Left lobe of liver (tissue), 2 donors: Measurements from ENCODE around the gene KPNA1. TPM values are rescaled to one million over a fixed set of nuclear protein-coding genes. Genes with fewer than 3 reads are reported as not detected.
"Not testable (repeated sequence)": the region's sequence is repeated elsewhere in the genome, so short reads cannot be mapped to it uniquely, and the experiment has no call there.

Source experiments
- ATAC-seq: fragments of 200-7000 bp; cut with Tn5 transposase; one replicate; pipeline ENCODE4 v1.9.1; 2020; ENCODE audit warnings: mild to moderate bottlenecking, moderate library complexity
- DNase-seq: peaks from one replicate; pipeline ENCODE4 v3.0.0-alpha.2; 2020; ENCODE audit warnings: low spot score
- total RNA-seq: library from RNA; stranded (reverse); gene quantifications from one replicate; pipeline ENCODE4 v1.2.1, GENCODE V29; 2021
- donor health status: DM: no; HTN: no; CAD: no; lungs with moderate emphysema.
- donor health status: DM: no; HTN: yes; CAD: no.

The KPNA1 gene
- total RNA-seq, 1 donor from 2014 or later, result 47.1 TPM

DNA sequence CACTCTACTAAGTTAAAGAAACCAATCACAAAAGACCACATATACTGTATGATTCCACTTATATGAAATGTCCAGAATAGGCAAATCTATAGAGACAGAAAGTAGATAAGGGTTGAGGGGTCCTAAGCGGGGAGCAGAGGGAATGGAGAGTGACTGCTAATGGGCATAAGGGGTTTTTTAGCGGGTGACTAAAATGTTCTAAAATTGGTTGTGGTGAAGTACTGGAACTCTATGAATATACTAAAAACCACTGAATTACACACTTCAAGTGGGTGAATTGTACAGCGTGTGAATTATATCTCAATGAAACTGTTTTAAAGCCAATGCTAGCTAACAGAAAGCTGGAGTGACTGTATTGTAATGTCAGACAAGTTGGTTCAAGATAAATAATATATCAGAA is 33.3 kb downstream of the KPNA1 start:
- no peak for ATAC-seq
- no peak for DNase-seq

DNA sequence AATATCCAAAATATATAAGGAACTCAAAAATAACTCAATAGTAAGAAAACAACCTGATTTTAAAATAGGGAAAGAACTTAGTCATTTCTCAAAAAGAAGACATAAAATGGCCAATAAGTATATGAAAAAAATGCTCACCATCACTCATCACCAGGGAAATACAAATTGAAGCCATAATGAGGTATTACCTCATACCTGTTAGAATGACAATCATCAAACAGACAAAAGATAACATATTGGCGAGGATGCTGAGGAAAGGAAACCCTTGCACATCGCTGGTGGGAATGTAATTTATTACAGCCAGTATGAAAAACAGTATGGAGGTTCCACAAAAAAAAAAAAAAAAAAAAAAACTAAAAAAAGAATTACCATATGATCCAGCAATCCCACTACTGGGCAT is 38.2 kb downstream of the KPNA1 start:
- no peak for ATAC-seq
- no peak for DNase-seq

DNA sequence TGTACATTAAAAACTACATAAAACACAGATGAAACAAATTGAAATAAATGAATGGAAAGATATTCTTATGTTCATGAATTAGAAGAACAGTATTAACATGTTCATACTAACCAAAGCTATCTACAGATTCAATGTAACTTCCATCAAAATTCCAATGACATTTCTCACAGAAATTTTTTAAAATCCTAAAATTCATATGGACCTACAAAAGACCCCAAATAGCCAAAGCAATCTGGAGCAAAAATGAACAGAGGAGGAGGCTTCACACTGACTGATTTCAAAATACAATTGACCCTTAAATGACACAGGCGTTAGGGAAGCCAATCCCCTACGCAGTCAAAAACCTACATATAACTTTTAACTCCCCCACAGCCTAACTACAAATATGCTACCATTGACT is 39.4 kb downstream of the KPNA1 start:
- DNase-seq, result no peak
- no peak for ATAC-seq

DNA sequence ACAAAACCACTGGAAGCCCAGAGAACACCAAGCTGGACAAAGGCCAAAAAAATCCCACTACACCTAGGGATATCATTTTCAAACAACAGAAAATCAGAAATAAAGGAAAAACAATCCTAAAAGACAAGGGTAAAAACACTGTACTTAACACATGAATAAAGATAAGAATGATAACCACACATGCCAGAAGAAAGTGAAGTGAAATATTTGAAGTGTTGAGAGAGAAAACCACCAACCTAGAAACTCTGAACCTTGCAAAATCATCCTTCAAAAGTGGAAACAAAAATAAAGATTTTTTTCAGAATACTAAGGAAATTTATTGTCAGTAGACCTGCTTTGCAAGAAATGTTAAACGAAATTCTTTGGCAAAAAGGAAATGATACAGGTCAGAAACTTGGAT is 45.1 kb downstream of the KPNA1 start:
- DNase-seq (no peak), ATAC-seq (no peak)

DNA sequence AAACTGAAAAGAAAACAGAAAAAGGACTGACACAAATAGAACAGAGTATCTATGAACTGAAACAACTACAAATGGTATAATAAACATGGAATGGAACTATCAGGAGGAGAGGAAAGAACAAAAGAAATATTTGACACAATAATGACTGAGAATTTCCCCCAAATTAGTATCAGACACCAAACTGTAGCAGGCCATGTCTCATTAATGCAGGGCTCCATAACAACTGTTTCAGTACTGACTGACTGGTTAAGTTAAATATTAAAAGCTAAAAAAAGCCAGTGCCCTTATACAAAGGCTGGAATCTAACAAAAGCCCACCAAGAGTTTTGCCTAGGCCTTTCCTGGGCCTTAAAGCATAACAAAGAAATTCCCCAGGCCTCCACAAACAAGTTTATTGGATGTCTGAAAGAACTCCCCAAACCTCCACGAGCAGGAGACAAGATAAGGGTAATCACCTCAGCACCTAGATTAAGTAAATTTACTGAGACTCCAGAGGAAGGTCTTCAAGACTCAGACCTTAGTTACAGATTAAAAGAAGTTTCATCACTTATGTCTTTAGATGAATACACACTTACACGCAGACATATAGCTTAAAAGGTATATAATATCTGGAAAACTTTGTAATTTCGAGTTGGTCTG is 45.7 kb downstream of the KPNA1 start:
- ATAC-seq (no peak), DNase-seq (no peak)

DNA sequence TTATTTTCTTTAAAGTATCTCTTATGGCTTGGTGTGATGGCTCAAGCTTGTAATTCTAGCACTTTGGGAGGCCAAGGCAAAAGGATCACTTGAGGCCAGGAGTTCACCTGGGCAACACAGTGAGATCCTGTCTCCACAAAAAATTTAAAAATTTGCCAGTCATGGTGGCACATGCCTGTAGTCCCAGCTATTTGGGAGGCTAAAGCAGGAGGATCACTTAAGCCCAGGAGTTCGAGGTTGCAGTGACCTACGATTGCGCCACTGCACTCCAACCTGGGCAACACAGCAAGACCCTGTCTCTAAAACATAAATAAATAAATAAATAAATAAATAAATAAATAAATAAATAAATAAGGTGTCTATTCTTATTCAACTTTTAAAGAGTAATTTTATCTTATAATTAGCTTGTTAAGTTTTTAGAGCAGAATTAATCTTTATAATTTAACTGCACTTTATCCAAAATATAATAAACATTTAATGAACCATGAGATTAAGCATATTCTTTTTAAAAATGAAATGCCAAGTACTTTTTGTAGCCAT is 48.0 kb downstream of the KPNA1 start:
- no peak for ATAC-seq
- no peak for DNase-seq

DNA sequence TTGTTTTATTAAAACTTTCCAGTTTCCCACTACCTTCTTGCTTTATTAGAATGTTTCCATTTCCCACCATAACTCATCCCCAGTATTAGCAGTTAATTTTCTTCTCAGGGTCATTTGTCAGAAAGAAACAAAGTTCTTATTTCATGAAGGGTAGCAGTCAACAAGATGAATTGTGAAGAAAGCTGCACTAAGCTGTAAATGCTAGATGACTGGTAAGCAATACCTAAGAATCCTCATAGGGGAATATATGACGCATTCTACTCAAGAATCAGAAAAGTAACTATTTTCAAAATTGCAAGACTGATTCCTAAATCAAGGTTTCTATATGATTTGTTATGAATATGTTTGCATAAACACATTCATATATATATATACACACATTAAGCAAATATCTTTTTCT is 50.1 kb downstream of the KPNA1 start:
- ATAC-seq, result no peak

DNA sequence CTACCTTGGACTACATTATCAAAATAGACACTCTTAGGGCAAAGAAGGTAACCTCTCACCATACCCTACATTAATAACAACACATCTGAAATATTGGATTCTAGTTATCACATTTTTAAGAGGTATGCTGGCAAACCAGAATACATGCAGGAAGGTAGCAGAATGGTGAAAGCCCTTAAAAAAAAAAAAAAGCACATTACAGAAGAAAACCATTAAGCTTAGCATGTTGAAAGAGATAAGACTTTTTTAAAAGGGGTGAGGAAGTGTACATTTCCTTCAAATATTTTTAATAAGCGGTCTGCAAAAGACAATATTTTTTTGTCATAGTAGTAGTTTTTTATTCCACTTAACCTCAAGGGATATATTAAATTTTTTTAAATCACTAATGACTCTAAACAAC is 52.3 kb downstream of the KPNA1 start:
- ATAC-seq (no peak), DNase-seq (no peak)

More for the DNA sequence above, 50.1 kb downstream of the KPNA1 start:
- DNase-seq, result no peak

DNA sequence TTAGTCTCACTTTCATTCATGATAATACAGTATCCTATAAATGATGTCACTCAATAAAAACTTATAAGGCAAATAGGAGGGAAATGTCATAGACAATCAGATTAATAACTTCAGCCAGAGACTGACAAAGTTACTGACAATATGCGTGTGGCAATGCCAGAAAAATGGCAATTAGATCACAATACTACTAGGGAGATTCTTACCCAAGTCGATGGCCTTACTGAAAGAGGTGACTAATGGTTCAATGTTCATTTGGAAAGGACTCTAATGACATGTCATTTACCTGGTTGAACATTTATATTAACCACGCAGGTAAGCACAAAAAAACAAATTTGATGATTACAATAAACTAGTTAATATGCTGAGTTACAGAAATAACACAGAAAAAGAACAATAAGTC is 52.9 kb downstream of the KPNA1 start:
- peak; percentile 84 for ATAC-seq

DNA sequence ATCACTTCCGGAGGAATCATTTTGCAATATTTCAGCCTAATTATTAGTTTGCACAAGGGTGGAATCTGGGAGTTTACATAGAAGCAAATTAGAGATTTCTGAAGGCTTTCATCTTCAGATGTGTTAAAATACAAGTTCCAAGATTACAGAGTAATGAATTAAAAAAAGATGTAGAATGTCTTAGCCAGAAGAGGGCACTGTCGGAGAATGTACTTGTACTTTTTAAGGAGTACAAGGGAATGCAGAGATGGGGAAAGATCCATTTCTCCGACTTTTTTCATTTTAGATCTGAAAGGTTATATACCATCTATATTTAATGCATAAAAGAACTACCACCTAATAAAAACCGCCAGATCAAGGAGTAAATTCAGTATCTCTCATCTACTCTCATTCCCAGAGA is 55.7 kb downstream of the KPNA1 start:
- DNase-seq, result no peak
- ATAC-seq, result peak; percentile 30

More for the DNA sequence above, 52.9 kb downstream of the KPNA1 start:
- no peak for DNase-seq

DNA sequence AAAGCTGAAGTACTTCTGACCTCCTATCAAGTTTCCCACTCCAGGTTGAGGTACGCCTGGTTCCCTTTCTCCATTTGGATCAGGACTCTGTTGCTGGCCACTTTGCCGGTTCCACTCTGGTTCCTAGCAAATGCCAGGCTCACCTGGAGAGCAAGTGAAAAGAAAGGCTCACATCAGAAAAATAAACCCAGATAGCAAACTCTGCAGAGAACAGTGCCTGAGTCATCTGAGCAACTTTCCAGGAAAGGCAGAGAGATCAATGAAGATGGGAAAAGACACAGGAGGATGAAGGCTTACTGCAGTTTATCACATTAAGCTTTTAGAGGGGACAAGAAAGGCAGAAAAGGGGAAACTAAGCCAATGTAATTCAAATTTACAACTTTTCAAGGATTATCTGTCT is 57.0 kb downstream of the KPNA1 start:
- ATAC-seq, result peak; percentile 32
- DNase-seq, result no peak

DNA sequence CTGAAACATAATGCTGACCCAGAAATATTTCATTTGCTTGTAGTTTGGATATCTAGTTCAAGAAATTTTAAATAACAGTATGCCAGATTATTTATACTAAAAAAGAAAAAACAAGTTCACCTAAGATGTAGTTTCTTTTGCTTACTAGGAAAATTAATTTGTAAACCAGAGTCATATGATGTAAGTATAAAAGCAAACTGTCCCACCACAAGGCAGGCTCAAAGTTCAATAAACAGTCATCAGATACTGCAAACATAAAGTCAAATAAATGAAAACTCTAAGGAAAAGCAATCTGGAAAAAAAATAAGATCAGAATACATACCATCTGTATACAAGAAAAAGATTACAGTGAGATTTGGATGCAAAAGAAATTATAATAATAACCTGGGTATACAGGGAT is 58.7 kb downstream of the KPNA1 start:
- DNase-seq, result no peak
- ATAC-seq, result peak; percentile 71

DNA sequence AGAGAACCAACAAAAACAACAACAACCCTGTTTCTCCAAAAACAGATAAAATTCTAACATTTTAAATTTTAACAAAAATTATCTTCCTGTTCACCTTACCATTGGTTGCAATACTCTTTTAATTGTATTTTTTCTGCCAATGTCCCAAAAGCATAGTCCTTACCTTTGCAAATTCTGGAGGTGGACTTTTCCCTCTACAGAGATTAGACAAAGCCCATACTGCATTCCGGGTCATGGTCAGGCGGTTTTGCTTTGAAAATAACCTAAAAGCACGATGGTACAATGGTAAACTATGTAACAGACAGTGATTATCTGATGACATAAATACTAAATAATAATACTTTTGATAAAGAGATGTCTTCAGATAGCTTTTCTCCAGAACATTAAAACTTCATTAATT is 63.4 kb downstream of the KPNA1 start:
- DNase-seq (no peak), ATAC-seq (peak; percentile 67)

DNA sequence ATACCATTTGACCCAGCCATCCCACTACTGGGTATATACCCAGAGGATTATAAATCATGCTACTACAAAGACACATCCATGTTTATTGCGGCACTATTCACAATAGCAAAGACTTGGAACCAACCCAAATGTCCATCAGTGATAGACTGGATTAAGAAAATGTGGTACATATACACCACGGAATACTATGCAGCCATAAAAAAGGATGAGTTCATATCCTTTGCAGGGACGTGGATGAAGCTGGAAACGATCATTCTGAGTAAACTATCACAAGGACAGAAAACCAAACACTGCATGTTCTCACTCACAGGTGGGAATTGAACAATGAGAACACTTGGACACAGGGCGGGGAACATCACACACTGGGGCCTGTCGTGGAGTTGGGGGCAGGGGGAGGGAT is 66.5 kb downstream of the KPNA1 start:
- not testable (repeated sequence) for DNase-seq, ATAC-seq

DNA sequence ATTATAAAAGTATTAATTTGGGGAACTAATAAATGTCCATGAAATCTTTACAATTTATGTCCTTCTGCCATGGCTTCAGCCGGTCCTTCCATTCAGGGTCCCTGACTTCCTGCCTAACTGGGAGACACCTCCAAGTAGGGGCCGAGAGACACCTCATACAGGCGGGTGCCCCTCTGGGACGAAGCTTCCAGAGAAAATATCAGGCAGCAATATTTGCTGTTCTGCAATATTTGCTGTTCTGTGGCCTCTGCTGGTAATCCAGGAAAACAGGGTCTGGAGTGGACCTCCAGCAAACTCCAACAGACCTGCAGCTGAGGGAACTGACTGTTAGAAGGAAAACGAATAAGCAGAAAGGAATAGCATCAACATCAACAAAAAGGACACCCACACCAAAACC is 70.2 kb downstream of the KPNA1 start:
- peak; percentile 47 for ATAC-seq
- DNase-seq, result not testable (repeated sequence)

DNA sequence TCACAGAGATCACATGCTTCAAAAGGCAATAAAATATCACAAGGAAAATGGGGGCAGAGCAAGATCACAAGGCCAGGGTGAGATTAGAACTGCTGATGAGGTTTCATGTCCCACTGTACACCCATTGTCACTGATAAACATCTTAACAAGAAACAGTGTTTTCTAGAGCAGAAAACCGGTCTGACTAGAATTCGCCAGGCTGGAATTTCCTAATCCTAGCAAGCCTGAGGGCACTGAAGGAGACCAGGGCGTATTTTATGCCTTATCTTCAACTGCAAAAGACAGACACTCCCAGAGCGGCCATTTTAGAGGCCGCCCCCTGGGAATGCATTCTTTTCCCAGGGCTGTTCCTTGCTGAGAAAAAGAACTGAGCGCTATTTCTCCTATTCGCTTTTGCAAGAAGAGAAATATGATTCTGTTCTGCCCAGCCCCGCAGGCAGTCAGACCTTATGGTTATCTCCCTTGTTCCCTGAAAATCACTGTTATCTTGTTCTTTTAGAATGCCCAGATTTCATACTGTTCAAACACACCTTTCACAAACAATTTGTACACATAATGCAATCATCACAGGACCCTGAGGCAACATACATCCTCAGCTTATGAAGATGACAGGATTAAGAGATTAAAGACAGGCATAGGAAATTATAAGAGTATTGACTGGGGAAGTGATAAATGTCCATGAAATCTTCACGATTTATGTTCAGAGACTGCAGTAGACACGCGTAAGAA is 70.8 kb downstream of the KPNA1 start:
- ATAC-seq, result peak; percentile 55
- DNase-seq, result not testable (repeated sequence)

DNA sequence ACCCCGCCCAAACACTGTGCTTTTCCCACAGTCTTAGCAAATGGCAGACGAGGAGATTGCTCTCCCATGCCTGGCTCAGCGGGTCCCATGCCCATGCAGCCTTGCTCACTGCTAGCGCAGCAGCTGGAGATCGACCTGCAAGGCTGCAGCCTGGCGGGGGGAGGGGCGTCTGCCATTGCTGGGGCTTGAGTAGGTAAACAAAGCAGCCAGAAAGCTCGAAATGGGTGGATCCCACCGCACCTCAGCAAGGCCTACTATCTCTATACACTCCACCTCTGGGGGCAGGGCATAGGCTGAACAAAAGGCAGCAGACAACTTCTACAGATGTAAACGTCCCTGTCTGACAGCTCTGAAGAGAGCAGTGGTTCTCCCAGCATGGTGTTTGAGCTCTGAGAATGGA is 71.6 kb downstream of the KPNA1 start:
- no peak for ATAC-seq
- DNase-seq, result no peak

DNA sequence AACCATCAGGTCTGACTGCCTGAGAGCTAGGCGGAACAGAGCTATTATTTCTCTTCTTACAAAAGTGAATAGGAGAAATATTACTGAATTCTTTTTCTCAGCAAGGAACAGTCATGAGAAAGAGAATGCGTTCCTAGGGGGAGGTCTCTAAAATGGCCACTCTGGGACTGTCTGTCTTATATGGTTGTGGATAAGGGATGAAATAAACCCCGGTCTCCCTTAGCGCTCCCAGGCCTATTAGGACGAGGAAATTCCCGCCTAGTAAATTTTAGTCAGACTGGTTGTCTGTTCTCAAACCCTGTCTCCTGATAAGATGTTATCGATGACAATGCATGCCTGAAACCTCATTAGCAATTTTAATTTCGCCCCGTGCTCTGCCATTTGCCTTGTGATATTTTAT is 78.8 kb downstream of the KPNA1 start:
- ATAC-seq (no peak), DNase-seq (no peak)

DNA sequence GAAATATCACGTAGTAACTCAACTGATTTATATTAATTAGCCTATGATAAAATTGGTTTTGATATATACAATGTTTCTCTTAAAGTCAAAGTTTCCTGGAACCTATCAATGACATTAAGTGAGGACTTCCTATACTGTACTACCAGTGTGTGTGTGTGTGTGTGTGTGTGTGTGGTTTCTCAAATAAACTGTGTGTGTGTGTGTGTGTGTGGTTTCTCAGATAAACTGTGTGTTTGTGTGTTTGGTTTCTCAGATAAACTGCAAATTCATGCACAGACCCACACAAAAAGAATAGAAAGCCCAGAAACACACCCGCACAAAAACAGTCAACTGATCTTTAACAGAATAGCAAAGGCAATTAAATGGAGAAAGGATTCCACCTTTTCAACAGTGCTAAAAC is 84.4 kb downstream of the KPNA1 start:
- DNase-seq, result no peak
- no peak for ATAC-seq

DNA sequence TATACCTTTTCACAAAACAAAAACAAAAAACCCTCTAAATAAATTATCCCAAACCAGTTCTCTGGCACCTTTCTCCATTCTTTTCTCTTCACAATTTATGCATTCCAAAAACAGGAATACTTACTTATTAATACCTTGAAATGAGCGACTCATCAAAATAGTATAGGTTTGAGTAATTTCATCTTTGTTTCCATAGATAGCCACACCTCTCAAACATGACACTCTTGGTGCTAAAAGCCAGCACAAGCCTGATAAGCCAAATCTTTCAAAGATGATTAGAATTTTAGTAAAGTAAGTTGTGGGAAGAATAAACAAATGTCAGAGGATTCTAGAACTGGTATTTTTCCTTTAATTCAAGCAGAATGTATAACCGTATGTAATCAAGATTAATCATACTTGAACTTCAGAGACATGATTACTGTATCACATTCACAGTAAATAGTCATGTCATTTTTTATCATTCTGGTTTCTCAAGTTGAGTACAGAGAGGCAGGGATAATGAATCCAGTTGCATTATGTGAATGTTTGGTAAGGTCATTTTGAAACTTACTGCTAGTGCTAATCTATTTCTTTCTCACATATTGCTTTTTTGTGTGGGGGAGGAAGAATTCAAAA is 86.8 kb downstream of the KPNA1 start:
- no peak for ATAC-seq
- DNase-seq, result no peak

DNA sequence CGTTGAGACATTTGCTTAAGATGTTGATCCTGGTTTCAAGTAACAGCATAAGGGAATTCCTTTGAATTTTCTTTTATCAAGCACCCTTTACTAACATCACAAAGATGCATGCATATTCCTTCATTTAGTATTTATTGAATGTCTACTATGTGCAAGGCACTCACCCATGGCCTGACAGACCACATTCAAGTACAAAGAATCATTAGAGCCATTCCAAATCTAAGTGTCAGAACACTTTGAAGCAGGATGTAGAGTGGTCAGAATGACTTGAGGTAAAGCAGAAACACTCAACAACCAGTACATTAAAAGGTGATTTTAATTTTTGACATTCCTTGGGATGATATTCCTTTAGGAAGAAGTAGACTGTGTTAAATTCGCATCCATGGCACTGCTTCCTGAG is 92.9 kb downstream of the KPNA1 start:
- DNase-seq (no peak), ATAC-seq (no peak)

DNA sequence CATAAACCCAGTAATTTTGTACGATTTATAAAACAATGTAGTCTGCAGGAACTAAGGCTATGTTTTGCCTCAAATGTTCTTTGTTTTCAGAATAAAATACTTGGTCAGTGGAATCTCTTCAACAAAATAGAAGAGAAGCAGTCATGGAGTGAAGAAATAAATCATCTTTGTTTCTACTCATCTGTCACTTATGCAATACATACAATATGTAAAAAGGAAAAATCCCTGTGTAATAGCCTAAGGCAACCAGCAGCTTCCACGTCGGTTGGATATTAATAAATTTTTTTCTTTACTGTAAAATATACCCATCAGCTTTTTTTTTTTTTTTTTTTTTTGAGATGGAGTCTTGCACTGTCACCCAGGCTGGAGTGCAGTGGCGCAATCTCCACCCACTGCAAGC is 93.6 kb downstream of the KPNA1 start:
- DNase-seq (no peak), ATAC-seq (no peak)
